NCI-H82 treated with DMSO at 0.1 percent for 48 hours (cell line): ENCODE results near the gene ZNF213.

Experiments used
- DNase-seq: peaks from one replicate; lab custom pipeline; 2025; ENCODE audit not compliant: unreplicated experiment; lab: John Stamatoyannopoulos, UW

ZNF213 gene

GRCh38 chr16:3134338-3135125 lies at the start of gene ZNF213:
Gene ZNF213, plus strand, starts transcription at chr16:3135029. Its CDS starts 2,252 bp downstream, at chr16:3137281.
- peak; percentile 94 for DNase-seq

- no peak for DNase-seq
Observed at GRCh38 chr16:3085868-3086595, 48.8 kb upstream of the ZNF213 start.

GRCh38 chr16:3086596-3087242 lies 48.1 kb upstream of the ZNF213 start:
- no peak for DNase-seq

GRCh38 chr16:3087243-3088235 lies 47.3 kb upstream of the ZNF213 start:
- DNase-seq = no peak

GRCh38 chr16:3088450-3088849 lies 46.4 kb upstream of the ZNF213 start:
- no peak for DNase-seq

- DNase-seq = no peak
Observed at GRCh38 chr16:3088925-3089716, 45.7 kb upstream of the ZNF213 start.

- DNase-seq = no peak
Observed at GRCh38 chr16:3089717-3090592, 44.9 kb upstream of the ZNF213 start.

- no peak for DNase-seq
Observed at GRCh38 chr16:3091551-3091950, 43.3 kb upstream of the ZNF213 start.

- no peak for DNase-seq
Observed at GRCh38 chr16:3092501-3092941, 42.3 kb upstream of the ZNF213 start.

GRCh38 chr16:3094289-3095027 lies 40.4 kb upstream of the ZNF213 start:
- DNase-seq = no peak

- DNase-seq = no peak
Observed at GRCh38 chr16:3095869-3096268, 39.0 kb upstream of the ZNF213 start.

- DNase-seq = no peak
Observed at GRCh38 chr16:3096362-3096761, 38.5 kb upstream of the ZNF213 start.

- DNase-seq = no peak
Observed at GRCh38 chr16:3097266-3097665, 37.6 kb upstream of the ZNF213 start.

- DNase-seq = no peak
Observed at GRCh38 chr16:3098459-3099394, 36.1 kb upstream of the ZNF213 start, which contains the start of gene ZSCAN10. Gene ZSCAN10, minus strand, starts transcription at chr16:3099294. Its CDS starts 6,357 bp downstream, at chr16:3092937.

GRCh38 chr16:3099395-3099731 lies 35.5 kb upstream of the ZNF213 start:
- no peak for DNase-seq

GRCh38 chr16:3099732-3100499 lies 34.9 kb upstream of the ZNF213 start:
- peak; percentile 84 for DNase-seq
